ENCODE data around the gene STAM.

The STAM gene

GRCh38 chr10:17734432-17735080, 90.6 kb downstream of the STAM start:
- H3K4me3 ChIP-seq (ENCODE audit: low read depth, low read length): no peak overlapping the region
- no peak for DNase-seq (ENCODE audit: low read depth)
- no peak for TF ChIP-seq CTCF (IDR thresholded peaks at IDR 0.05; ENCODE audit: insufficient read depth, low read depth, low read length, missing control alignments)

GRCh38 chr10:17735166-17735941, 91.4 kb downstream of the STAM start:
- no peak overlapping the region for H3K4me3 ChIP-seq (ENCODE audit: low read depth, low read length)
- no peak for DNase-seq (ENCODE audit: low read depth)
- TF ChIP-seq CTCF (IDR thresholded peaks at IDR 0.05; ENCODE audit: insufficient read depth, low read depth, low read length, missing control alignments): no peak

GRCh38 chr10:17736223-17736622, 92.3 kb downstream of the STAM start:
- DNase-seq (ENCODE audit: low read depth): no peak
- no peak overlapping the region for H3K4me3 ChIP-seq (ENCODE audit: low read depth, low read length)
- no peak for TF ChIP-seq CTCF (IDR thresholded peaks at IDR 0.05; ENCODE audit: insufficient read depth, low read depth, low read length, missing control alignments)

GRCh38 chr10:17737027-17737965, 93.3 kb downstream of the STAM start:
- TF ChIP-seq CTCF (IDR thresholded peaks at IDR 0.05; ENCODE audit: insufficient read depth, low read depth, low read length, missing control alignments): peak; percentile 46
- no peak overlapping the region for H3K4me3 ChIP-seq (ENCODE audit: low read depth, low read length)
- DNase-seq (ENCODE audit: low read depth): peak; percentile 32

GRCh38 chr10:17740668-17741067, 96.7 kb downstream of the STAM start:
- DNase-seq (ENCODE audit: low read depth): no peak
- TF ChIP-seq CTCF (IDR thresholded peaks at IDR 0.05; ENCODE audit: insufficient read depth, low read depth, low read length, missing control alignments): no peak
- no peak overlapping the region for H3K4me3 ChIP-seq (ENCODE audit: low read depth, low read length)

GRCh38 chr10:17742918-17743317, 99.0 kb downstream of the STAM start:
- TF ChIP-seq CTCF (IDR thresholded peaks at IDR 0.05; ENCODE audit: insufficient read depth, low read depth, low read length, missing control alignments): peak; percentile 80
- H3K4me3 ChIP-seq (ENCODE audit: low read depth, low read length): peak overlapping the region; percentile 29
- peak; percentile 66 for DNase-seq (ENCODE audit: low read depth)

Data from GM12865 (cell line).